Gastroesophageal sphincter (tissue), 4 donors: ENCODE measurements around the gene PLEKHG1. TPM values are rescaled to one million over a fixed set of nuclear protein-coding genes. Genes with fewer than 3 reads are reported as not detected.

Experiments
- ATAC-seq: fragments of 150-250 bp; one replicate; pipeline ENCODE4 v1.9.1; 2016; ENCODE audit warnings: mild to moderate bottlenecking, moderate library complexity
- H3K27ac ChIP-seq, 4 donors: fragments of 200-600 bp; sonication (generic) in 3 of 4; 1 replicate in 3 of 4; 2 replicates in 1 of 4; pipeline ENCODE4 v1.5.1; 2016 to 2019
- H3K27me3 ChIP-seq: fragments of 200-600 bp; sonication (generic); one replicate; pipeline ENCODE4 v1.5.1; 2019
- H3K36me3 ChIP-seq, 2 donors: fragments of 200-600 bp; sonication (generic); one replicate each; pipeline ENCODE4 v1.5.1; 2019; ENCODE audit warnings: control low read depth in 1 of 2
- H3K4me1 ChIP-seq, 3 donors: fragments of 200-600 bp; sonication (generic); 1 replicate in 2 of 3; 2 replicates in 1 of 3; pipeline ENCODE4 v1.5.1; 2016 to 2019; ENCODE audit warnings: control low read depth in 2 of 3
- H3K4me3 ChIP-seq, 2 donors: fragments of 200-600 bp; sonication (generic); one replicate each; pipeline ENCODE4 v1.5.1; 2019; ENCODE audit warnings: mild to moderate bottlenecking in 1 of 2, moderate library complexity in 1 of 2
- H3K9me3 ChIP-seq, 3 donors: fragments of 200-600 bp; sonication (generic); one replicate each; pipeline ENCODE4 v1.5.1; 2017 to 2019; ENCODE audit warnings: control low read depth in 2 of 3
- CTCF ChIP-seq, 4 experiments: fragments of 200-600 bp in 2 of 4; fragments of 450-650 bp in 2 of 4; sonication (generic) in 1 of 4; IDR thresholded peaks; one replicate each; pipeline ENCODE4 v1.5.1; 2017 to 2019; ENCODE audit warnings: antibody characterized with exemption in 4 of 4, mild to moderate bottlenecking in 2 of 4, moderate library complexity in 2 of 4
- EP300 ChIP-seq: sonication (generic); formaldehyde crosslinking; IDR thresholded peaks from one replicate; pipeline ENCODE4 v1.6.1; 2017; ENCODE audit warnings: antibody characterized with exemption, mild to moderate bottlenecking
- POLR2A ChIP-seq, 2 donors: fragments of 450-650 bp; IDR thresholded peaks; one replicate each; pipeline ENCODE4 v1.6.1; 2017; ENCODE audit warnings: antibody characterized with exemption in 2 of 2, mild to moderate bottlenecking in 2 of 2, moderate library complexity in 1 of 2
- POLR2AphosphoS5 ChIP-seq: sonication (generic); formaldehyde crosslinking; IDR thresholded peaks from one replicate; pipeline ENCODE4 v1.6.1; 2017; ENCODE audit warnings: antibody characterized with exemption
- WGBS, 2 donors: methylation state at CpG; one replicate each; pipeline ENCODE4 v1.1.5; 2018; ENCODE audit warnings: low coverage in 1 of 2; 5-methylcytosine and 5-hydroxymethylcytosine counted together
- total RNA-seq, 4 donors: library from RNA; depleted of rRNA; stranded (reverse); fragments of >200 nt; gene quantifications; one replicate each; pipeline ENCODE4 v1.1.0, GENCODE V29; 2016

PLEKHG1 gene
- total RNA-seq, 4 donors from 2014 or later: 4.2 to 14.7 (median 13.9) TPM

DNA sequence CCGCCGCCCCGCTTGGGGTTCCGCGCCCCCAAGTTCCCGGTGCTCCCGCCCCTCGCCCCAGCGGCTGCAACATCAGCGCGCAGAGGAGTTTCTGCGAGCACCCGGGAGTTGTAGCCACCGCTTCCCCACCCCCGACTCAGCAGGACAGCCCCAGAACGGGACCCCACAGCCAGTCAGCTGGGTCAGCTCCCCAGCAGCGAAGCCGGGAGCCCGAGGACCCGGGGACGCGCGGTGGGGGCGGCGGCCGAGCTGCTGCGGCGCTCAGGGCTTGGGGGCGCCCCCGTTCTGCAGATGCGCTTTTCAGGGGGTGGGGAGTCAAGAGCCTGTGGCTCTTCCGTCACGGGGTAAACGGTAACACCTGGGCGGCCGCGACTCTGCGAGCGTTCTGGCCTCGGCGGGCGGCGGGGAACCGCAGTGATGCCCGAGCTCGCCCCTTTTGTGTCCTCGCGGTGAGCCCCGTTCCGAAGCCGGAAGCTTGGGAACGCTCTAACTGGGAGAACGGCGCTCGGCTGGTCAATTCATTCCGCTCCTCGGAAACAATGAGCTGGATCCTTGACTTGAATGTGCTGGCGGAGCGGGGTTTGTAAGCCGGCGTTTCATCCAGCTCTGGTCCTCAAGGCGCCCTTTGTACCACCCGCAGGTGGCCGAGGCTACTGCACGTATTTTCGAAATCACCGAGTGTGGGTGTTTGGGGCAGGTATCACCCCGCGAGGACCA is 774 bp downstream of the PLEKHG1 start:
- no peaks in the 10 kb centered on the region for H3K9me3 ChIP-seq
- H3K4me1 ChIP-seq: peaks cover 0 to 24% (median 0%) of the 10 kb centered on the region in 3 donors
- ATAC-seq: peak; percentile 55
- WGBS, 2 donors: 0% methylated on average over 5 to 6 of the region's 69 CpGs
- H3K4me3 ChIP-seq: peak overlapping the region; percentile 52 to 85
- no peaks in the 10 kb centered on the region for H3K36me3 ChIP-seq
- H3K27ac ChIP-seq: peak overlapping the region in 3 of 4 donors; percentile 77 to 88 (median 81)
- TF ChIP-seq CTCF (IDR thresholded peaks at IDR 0.05) (peak in 3 of 4 experiments; percentile 34 to 50 (median 43)), EP300 (no peak), POLR2AphosphoS5 (peak; percentile 26), POLR2A (IDR thresholded peaks at IDR 0.05) (peak in 1 of 2 donors; percentile 15)
- peaks cover 16% of the 10 kb centered on the region for H3K27me3 ChIP-seq

DNA sequence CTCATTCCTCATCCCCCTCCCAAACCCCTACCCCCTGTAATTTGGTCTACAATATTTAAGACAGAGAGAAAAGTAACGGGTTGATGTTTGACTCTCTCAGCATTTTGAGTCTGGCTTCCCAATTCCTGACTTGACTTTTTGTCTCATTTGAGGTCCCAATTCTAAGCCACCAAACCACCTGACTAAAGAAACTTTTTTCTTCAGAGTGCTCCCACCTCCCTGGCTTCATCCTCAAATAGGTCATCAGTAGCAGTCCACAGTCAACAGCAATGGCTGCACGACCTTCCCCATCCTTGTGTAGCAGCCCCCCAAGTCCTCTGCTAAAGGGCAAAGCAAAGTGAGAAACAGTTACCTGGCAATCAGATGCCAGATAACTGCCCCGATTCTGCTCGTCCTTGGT is 1.8 kb downstream of the PLEKHG1 start:
- no peaks in the 10 kb centered on the region for H3K9me3 ChIP-seq
- H3K36me3 ChIP-seq: no peaks in the 10 kb centered on the region
- TF ChIP-seq POLR2A (IDR thresholded peaks at IDR 0.05): no peak
- TF ChIP-seq CTCF (IDR thresholded peaks at IDR 0.05): no peak
- no peak for TF ChIP-seq POLR2AphosphoS5
- TF ChIP-seq EP300: no peak
- 77 to 81% methylated on average over 4 of the region's 4 CpGs for whole genome bisulfite sequencing, 2 donors
- H3K4me1 ChIP-seq: peaks cover 0 to 28% (median 0%) of the 10 kb centered on the region in 3 donors
- H3K4me3 ChIP-seq: peak overlapping the region in 1 of 2 donors; percentile 85
- peak overlapping the region in 1 of 4 donors; percentile 88 for H3K27ac ChIP-seq
- ATAC-seq: no peak
- H3K27me3 ChIP-seq: peaks cover 16% of the 10 kb centered on the region

DNA sequence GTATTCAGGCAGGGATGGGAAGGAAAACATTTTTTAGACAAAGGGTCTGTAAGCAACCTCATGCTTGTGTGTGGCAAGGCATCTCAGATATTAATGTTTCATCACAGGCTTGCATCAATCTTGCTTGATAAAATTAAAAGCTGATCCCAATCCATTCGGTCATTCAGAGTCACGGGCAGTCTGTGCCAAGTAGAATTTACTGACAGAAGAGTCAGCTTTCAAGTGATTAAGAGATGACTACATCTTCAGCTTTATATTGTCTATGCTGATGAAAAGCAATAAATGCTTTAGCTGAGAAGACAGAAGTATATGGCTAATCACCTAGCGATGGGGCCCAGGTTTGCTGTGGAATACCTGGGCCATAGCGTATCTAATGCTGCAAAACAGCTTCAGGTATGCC is 3.5 kb downstream of the PLEKHG1 start:
- WGBS, 2 donors: 89 to 100% methylated on average over 2 to 4 of the region's 4 CpGs
- no peak for ATAC-seq

GRCh38 chr6:150604467-150604866 is 4.8 kb downstream of the PLEKHG1 start:
- TF ChIP-seq POLR2A (IDR thresholded peaks at IDR 0.05): no peak
- TF ChIP-seq CTCF (IDR thresholded peaks at IDR 0.05): no peak
- no peak for TF ChIP-seq POLR2AphosphoS5
- no peak for TF ChIP-seq EP300
- Histone ChIP-seq H3K4me3 (no peak overlapping the region), H3K9me3 (no peaks in the 10 kb centered on the region), H3K27me3 (peaks cover 16% of the 10 kb centered on the region), H3K36me3 (no peaks in the 10 kb centered on the region), H3K27ac (no peak overlapping the region), H3K4me1 (peaks cover 0 to 37% (median 0%) of the 10 kb centered on the region in 3 donors)
- 78 to 97% methylated on average over 5 to 6 of the region's 6 CpGs for WGBS, 2 donors
- no peak for ATAC-seq

More for the DNA sequence above, 3.5 kb downstream of the PLEKHG1 start:
- Histone ChIP-seq H3K27me3 (peaks cover 16% of the 10 kb centered on the region), H3K9me3 (no peaks in the 10 kb centered on the region), H3K4me3 (no peak overlapping the region), H3K36me3 (no peaks in the 10 kb centered on the region), H3K27ac (no peak overlapping the region), H3K4me1 (peaks cover 0 to 39% (median 0%) of the 10 kb centered on the region in 3 donors)
- TF ChIP-seq EP300: no peak
- TF ChIP-seq POLR2AphosphoS5: no peak
- TF ChIP-seq CTCF (IDR thresholded peaks at IDR 0.05): no peak
- no peak for TF ChIP-seq POLR2A (IDR thresholded peaks at IDR 0.05)

- ATAC-seq: no peak
- no peaks in the 10 kb centered on the region for H3K9me3 ChIP-seq
- H3K27me3 ChIP-seq: peaks cover 16% of the 10 kb centered on the region
- WGBS, 2 donors: 97 to 100% methylated on average over 2 to 3 of the region's 3 CpGs
- no peak for TF ChIP-seq CTCF (IDR thresholded peaks at IDR 0.05)
- no peak for TF ChIP-seq POLR2A (IDR thresholded peaks at IDR 0.05)
- TF ChIP-seq POLR2AphosphoS5: no peak
- no peak for TF ChIP-seq EP300
- H3K36me3 ChIP-seq: no peaks in the 10 kb centered on the region
- peaks cover 0 to 28% (median 0%) of the 10 kb centered on the region in 3 donors for H3K4me1 ChIP-seq
- H3K4me3 ChIP-seq: no peak overlapping the region
- no peak overlapping the region for H3K27ac ChIP-seq
Observed at GRCh38 chr6:150605333-150605732, 5.6 kb downstream of the PLEKHG1 start.
